ENCODE measurements around the gene ARAP2.

The ARAP2 gene

DNA sequence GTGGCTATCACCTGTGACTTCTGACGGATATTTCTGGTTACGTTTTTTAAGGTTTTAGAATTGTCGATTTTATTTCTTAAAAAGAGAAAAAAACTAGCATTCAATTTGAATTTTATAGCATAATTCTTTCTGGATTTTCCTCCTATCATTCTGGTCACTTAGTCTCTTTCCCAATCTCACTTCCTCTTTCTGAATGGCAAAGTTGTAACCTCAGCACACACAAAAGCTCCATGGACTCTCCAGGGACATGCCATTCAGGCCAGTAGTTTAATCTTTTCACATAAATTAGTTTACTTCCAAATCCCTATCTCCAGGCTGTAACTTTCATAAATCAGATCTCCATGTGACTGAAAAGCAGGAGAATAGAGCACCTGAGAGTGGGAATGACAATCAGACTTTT, 110.7 kb downstream of the ARAP2 start:
- TF ChIP-seq, protein P1, sequence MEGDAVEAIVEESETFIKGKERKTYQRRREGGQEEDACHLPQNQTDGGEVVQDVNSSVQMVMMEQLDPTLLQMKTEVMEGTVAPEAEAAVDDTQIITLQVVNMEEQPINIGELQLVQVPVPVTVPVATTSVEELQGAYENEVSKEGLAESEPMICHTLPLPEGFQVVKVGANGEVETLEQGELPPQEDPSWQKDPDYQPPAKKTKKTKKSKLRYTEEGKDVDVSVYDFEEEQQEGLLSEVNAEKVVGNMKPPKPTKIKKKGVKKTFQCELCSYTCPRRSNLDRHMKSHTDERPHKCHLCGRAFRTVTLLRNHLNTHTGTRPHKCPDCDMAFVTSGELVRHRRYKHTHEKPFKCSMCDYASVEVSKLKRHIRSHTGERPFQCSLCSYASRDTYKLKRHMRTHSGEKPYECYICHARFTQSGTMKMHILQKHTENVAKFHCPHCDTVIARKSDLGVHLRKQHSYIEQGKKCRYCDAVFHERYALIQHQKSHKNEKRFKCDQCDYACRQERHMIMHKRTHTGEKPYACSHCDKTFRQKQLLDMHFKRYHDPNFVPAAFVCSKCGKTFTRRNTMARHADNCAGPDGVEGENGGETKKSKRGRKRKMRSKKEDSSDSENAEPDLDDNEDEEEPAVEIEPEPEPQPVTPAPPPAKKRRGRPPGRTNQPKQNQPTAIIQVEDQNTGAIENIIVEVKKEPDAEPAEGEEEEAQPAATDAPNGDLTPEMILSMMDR (IDR thresholded peaks at IDR 0.05; ENCODE audit: low read depth, low read length), result no peak
- DNase-seq, result no peak
- peaks cover 37% of the 10 kb centered on the region for H3K27me3 ChIP-seq (ENCODE audit: insufficient read depth, low read depth, severe bottlenecking)
- no peaks in the 10 kb centered on the region for H3K9me3 ChIP-seq (ENCODE audit: severe bottlenecking)
- H3K4me3 ChIP-seq (ENCODE audit: low read depth, low read length), result no peak overlapping the region
- H3K36me3 ChIP-seq, result no peaks in the 10 kb centered on the region
- no peak overlapping the region for H3K27ac ChIP-seq

DNA sequence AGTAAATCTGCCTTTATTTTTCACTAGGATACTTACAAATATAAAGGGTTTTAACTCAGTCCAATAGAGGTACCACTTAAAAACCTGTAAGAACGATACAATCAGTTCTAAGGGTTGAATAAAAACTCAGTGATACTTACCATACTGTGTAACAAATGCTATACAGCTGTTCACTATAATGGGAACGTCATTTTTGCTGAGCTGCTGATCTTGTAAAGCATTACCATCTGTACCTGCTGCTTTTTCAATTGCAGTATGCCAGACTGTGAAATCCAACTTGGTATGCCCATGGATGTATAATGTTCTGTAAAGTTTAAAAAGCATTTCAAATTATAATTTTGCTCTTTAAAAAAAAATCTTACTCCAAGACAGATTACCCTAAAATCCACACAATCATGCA, 111.2 kb downstream of the ARAP2 start:
- Histone ChIP-seq H3K9me3 (ENCODE audit: severe bottlenecking) (no peaks in the 10 kb centered on the region), H3K27ac (no peak overlapping the region), H3K36me3 (no peaks in the 10 kb centered on the region), H3K4me3 (ENCODE audit: low read depth, low read length) (no peak overlapping the region), H3K27me3 (ENCODE audit: insufficient read depth, low read depth, severe bottlenecking) (peaks cover 37% of the 10 kb centered on the region)
- TF ChIP-seq, protein P1 (IDR thresholded peaks at IDR 0.05; ENCODE audit: low read depth, low read length), result no peak
- DNase-seq, result no peak

DNA sequence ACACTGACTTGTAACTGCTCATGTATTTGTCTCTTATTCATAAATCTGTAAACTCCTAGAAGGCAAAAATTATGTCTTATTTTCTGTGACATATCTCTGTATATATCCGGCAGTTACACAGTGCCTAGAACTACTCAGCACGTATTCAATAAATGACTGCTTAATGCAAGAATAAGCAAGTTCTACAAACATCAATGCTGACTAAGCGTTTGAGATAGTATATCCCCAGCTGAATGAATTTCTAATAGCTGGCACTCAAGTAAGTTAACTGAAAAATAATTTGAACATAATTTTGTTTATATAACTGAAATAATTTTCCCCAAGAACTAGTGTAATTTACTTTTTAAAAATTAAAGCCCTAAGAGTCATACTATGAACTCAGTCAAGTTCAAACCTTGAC, 113.7 kb downstream of the ARAP2 start:
- Histone ChIP-seq H3K36me3 (no peaks in the 10 kb centered on the region), H3K4me3 (ENCODE audit: low read depth, low read length) (no peak overlapping the region), H3K27me3 (ENCODE audit: insufficient read depth, low read depth, severe bottlenecking) (peaks cover 32% of the 10 kb centered on the region), H3K9me3 (ENCODE audit: severe bottlenecking) (no peaks in the 10 kb centered on the region), H3K27ac (no peak overlapping the region)
- no peak for DNase-seq
- TF ChIP-seq, protein P1 (IDR thresholded peaks at IDR 0.05; ENCODE audit: low read depth, low read length), result no peak

DNA sequence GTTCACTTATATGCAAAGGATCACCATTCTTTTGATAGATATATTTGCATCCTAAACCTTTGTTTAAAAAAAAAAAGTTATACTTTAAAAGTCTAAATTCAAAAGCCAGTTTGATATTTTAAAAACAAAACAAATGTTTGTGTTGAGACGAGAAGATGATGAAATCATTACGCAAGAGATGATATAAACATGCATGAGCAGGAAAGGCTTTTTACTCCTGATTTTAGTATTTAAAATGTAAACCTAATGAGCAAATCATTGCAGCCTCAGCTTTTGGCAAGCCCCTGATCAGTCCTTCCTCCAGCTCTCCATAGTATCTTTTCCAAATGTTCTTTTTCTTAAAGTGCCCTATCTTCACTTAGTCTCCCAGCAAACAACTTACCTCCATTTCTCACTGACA, 115.6 kb downstream of the ARAP2 start:
- Histone ChIP-seq H3K4me3 (ENCODE audit: low read depth, low read length) (no peak overlapping the region), H3K27ac (no peak overlapping the region), H3K9me3 (ENCODE audit: severe bottlenecking) (no peaks in the 10 kb centered on the region), H3K36me3 (no peaks in the 10 kb centered on the region), H3K27me3 (ENCODE audit: insufficient read depth, low read depth, severe bottlenecking) (peaks cover 28% of the 10 kb centered on the region)
- DNase-seq, result no peak
- TF ChIP-seq, protein P1 (IDR thresholded peaks at IDR 0.05; ENCODE audit: low read depth, low read length), result no peak

DNA sequence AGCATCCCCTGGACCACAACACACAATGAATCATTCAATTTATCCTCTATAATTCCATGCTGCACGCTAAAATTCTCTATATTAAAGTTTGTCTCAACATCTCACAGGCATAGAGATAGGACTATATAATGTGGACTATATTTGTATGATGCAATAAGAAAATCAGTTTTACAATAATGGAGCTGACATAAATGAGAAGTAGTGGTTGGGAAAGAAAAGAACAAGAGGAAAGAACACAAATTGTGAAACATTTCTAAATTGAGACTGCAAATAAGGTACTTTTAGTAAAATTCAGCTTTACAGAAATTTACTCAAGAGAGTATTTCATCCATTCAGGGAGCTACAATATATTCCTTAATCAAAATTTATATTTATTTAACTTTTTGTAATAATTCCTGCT, 120.4 kb downstream of the ARAP2 start:
- no peak overlapping the region for H3K4me3 ChIP-seq (ENCODE audit: low read depth, low read length)

DNA sequence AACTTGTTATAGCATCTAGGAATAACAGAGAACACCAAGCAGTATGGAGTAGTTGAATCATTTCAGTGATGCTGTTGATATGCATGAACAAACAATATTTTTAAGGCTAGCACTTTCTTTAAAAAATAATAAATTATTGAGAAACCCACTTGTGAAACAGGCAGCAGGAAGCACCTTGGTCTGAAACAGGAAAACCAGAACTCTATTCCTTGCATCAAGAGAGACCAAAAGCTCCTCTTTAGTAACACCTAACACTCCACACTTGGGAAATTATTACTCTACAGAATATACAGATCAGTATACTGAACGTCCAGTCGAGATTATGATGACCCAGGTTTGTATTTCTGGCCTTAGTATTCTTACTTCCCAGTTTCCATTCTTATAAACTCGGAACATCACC, 129.0 kb downstream of the ARAP2 start:
- Histone ChIP-seq H3K27ac (no peak overlapping the region), H3K9me3 (ENCODE audit: severe bottlenecking) (no peaks in the 10 kb centered on the region), H3K36me3 (no peaks in the 10 kb centered on the region), H3K4me3 (ENCODE audit: low read depth, low read length) (no peak overlapping the region), H3K27me3 (ENCODE audit: insufficient read depth, low read depth, severe bottlenecking) (peaks cover 15% of the 10 kb centered on the region)
- no peak for DNase-seq
- TF ChIP-seq, protein P1 (IDR thresholded peaks at IDR 0.05; ENCODE audit: low read depth, low read length), result no peak

More for the DNA sequence above, 120.4 kb downstream of the ARAP2 start:
- DNase-seq, result no peak
- TF ChIP-seq, protein P1 (IDR thresholded peaks at IDR 0.05; ENCODE audit: low read depth, low read length), result no peak
- no peaks in the 10 kb centered on the region for H3K36me3 ChIP-seq
- H3K9me3 ChIP-seq (ENCODE audit: severe bottlenecking), result no peaks in the 10 kb centered on the region
- no peak overlapping the region for H3K27ac ChIP-seq
- peaks cover 19% of the 10 kb centered on the region for H3K27me3 ChIP-seq (ENCODE audit: insufficient read depth, low read depth, severe bottlenecking)

All from WERI-Rb-1 (cell line).